Measurements from ENCODE around the gene MFAP4.

The MFAP4 gene, protein sequence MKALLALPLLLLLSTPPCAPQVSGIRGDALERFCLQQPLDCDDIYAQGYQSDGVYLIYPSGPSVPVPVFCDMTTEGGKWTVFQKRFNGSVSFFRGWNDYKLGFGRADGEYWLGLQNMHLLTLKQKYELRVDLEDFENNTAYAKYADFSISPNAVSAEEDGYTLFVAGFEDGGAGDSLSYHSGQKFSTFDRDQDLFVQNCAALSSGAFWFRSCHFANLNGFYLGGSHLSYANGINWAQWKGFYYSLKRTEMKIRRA

GRCh38 chr17:19386974-19387920 is at the start of gene MFAP4:
TSS of gene MFAP4 (minus strand) at chr17:19387190. CDS start at chr17:19387155, 35 bp downstream.
- peaks cover 38% of the 10 kb centered on the region for H3K4me1 ChIP-seq
- H3K9me3 ChIP-seq: no peaks in the 10 kb centered on the region
- no peak within 1 kb of the TSS for H3K4me3 ChIP-seq
- peaks cover 24% of the 10 kb centered on the region for H3K36me3 ChIP-seq
- peak within 1 kb of the TSS; percentile 58; the same call in 1 of the 2 replicates for H3K9ac ChIP-seq
- H3K27me3 ChIP-seq: no peaks in the 10 kb centered on the region
- peak within 1 kb of the TSS; percentile 54 for H3K4me2 ChIP-seq
- peak within 1 kb of the TSS; percentile 63; the same call in 1 of the 2 replicates for H3K27ac ChIP-seq
- TF ChIP-seq Cebpa-rat (IDR thresholded peaks at IDR 0.05): no peak
- peaks cover 17% of the 10 kb centered on the region; the same call in 1 of the 2 replicates for H4K20me1 ChIP-seq

GRCh38 chr17:19433727-19434340 is 46.8 kb upstream of the MFAP4 start:
- Histone ChIP-seq H3K4me1 (no peaks in the 10 kb centered on the region), H3K9me3 (no peaks in the 10 kb centered on the region), H3K36me3 (no peaks in the 10 kb centered on the region), H3K27ac (no peak overlapping the region), H3K9ac (no peak overlapping the region), H3K4me2 (no peak overlapping the region), H3K4me3 (no peak overlapping the region), H3K27me3 (no peaks in the 10 kb centered on the region), H4K20me1 (no peaks in the 10 kb centered on the region)
- TF ChIP-seq Cebpa-rat (IDR thresholded peaks at IDR 0.05): no peak

GRCh38 chr17:19433255-19433654 is 46.3 kb upstream of the MFAP4 start:
- Histone ChIP-seq H3K27ac (no peak overlapping the region), H3K9ac (no peak overlapping the region)

DNA sequence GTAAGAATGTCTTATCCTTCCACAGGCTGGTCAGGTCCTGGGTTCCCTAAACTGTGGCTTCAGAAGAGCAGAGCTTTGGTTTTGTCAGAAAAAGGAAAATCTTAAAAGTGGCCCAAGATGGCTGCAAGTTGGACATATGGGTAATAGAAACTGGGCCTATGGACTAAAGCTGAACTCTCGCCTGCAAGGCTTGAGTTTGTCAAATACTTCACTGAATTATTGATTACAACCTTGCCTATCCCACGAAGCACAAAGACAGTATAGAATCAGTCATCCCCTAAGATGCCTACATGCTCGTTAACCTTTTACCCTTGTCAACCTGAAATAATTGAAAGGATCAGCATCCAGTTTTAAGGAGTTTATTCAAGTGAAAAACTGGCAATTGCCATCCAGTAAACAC is 44.7 kb upstream of the MFAP4 start:
- Histone ChIP-seq H3K27ac (no peak overlapping the region), H3K9me3 (no peaks in the 10 kb centered on the region), H3K27me3 (no peaks in the 10 kb centered on the region), H3K4me2 (no peak overlapping the region), H4K20me1 (no peaks in the 10 kb centered on the region), H3K9ac (no peak overlapping the region), H3K4me1 (no peaks in the 10 kb centered on the region), H3K36me3 (no peaks in the 10 kb centered on the region), H3K4me3 (no peak overlapping the region)
- no peak for TF ChIP-seq Cebpa-rat (IDR thresholded peaks at IDR 0.05)

More at GRCh38 chr17:19433255-19433654, 46.3 kb upstream of the MFAP4 start:
- Histone ChIP-seq H3K4me2 (no peak overlapping the region), H3K36me3 (no peaks in the 10 kb centered on the region), H3K9me3 (no peaks in the 10 kb centered on the region), H3K4me3 (no peak overlapping the region), H3K4me1 (no peaks in the 10 kb centered on the region), H4K20me1 (no peaks in the 10 kb centered on the region), H3K27me3 (no peaks in the 10 kb centered on the region)
- TF ChIP-seq Cebpa-rat (IDR thresholded peaks at IDR 0.05): no peak

DNA sequence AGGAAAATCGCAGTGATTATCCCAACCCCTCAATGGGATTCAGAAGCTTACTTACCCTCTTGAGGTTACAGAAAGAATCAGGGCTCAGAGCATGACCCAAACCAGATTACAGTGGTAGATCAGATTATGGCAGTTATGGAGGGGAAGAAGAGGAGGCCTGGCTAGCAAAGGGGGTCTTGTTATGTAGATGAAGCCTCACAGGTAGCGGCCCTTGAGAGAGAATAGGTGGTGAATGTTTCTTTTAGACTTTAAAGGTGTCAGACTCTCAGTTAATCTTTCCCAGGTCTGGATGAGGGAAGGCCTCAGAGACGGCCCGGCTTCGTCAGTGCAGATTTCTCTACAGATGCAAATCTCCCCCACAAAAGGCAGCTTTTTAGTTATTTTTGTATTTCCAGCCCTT is 39.6 kb upstream of the MFAP4 start:
- H3K4me2 ChIP-seq: no peak overlapping the region
- no peak overlapping the region for H3K27ac ChIP-seq
- H4K20me1 ChIP-seq: no peaks in the 10 kb centered on the region
- H3K4me1 ChIP-seq: no peaks in the 10 kb centered on the region
- no peaks in the 10 kb centered on the region for H3K27me3 ChIP-seq
- no peak overlapping the region for H3K4me3 ChIP-seq
- no peaks in the 10 kb centered on the region for H3K36me3 ChIP-seq
- TF ChIP-seq Cebpa-rat (IDR thresholded peaks at IDR 0.05): no peak
- H3K9me3 ChIP-seq: no peaks in the 10 kb centered on the region
- H3K9ac ChIP-seq: no peak overlapping the region

GRCh38 chr17:19424934-19425868 is 38.2 kb upstream of the MFAP4 start:
- Histone ChIP-seq H3K9me3 (no peaks in the 10 kb centered on the region), H3K27me3 (no peaks in the 10 kb centered on the region), H3K4me1 (no peaks in the 10 kb centered on the region), H3K36me3 (no peaks in the 10 kb centered on the region), H4K20me1 (no peaks in the 10 kb centered on the region), H3K27ac (no peak overlapping the region), H3K4me2 (no peak overlapping the region), H3K9ac (no peak overlapping the region), H3K4me3 (no peak overlapping the region)
- TF ChIP-seq Cebpa-rat (IDR thresholded peaks at IDR 0.05): no peak

DNA sequence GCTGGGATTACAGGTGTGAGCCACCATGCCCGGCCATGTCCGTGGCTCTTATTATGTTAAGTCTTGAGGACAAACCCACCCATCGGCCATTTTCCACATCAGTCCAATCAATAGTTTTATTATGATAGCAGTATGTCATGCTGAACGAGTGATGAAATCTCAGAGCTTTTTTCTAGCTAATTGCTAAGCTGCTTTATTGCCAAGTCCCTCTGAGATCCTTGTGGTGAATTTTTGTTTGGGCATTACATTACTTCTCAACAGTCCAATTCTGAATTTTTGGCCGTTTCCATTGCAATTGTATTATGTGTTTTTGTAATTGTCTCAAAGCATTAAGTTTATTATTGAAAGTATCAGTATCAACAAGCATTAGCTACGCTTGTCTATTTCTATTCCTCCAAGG is 34.9 kb upstream of the MFAP4 start:
- no peaks in the 10 kb centered on the region for H4K20me1 ChIP-seq
- no peak overlapping the region for H3K4me3 ChIP-seq
- no peaks in the 10 kb centered on the region for H3K9me3 ChIP-seq
- no peak for TF ChIP-seq Cebpa-rat (IDR thresholded peaks at IDR 0.05)
- H3K27ac ChIP-seq: no peak overlapping the region
- H3K27me3 ChIP-seq: no peaks in the 10 kb centered on the region
- H3K4me1 ChIP-seq: no peaks in the 10 kb centered on the region
- H3K36me3 ChIP-seq: no peaks in the 10 kb centered on the region
- H3K9ac ChIP-seq: no peak overlapping the region
- no peak overlapping the region for H3K4me2 ChIP-seq

DNA sequence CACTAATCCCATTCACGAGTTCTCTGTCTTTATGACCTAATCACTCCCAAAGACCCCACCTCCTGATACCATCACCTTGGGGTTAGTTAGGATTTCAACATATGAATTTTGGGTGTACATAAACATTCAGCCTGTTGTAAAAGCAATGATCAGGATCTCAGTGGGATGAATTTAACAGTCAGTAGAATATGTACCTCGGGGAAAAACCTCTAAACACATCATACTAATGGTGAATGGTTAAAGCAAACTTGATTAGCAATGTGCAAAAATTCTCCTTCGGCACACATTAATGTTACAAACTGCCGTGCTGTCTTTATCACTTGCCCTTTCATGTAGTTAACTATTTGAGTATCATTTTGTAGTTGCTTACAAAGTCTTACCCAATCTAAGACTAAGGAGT is 34.2 kb upstream of the MFAP4 start:
- H4K20me1 ChIP-seq: no peaks in the 10 kb centered on the region
- H3K4me3 ChIP-seq: no peak overlapping the region
- no peaks in the 10 kb centered on the region for H3K27me3 ChIP-seq
- H3K4me2 ChIP-seq: no peak overlapping the region
- no peaks in the 10 kb centered on the region for H3K36me3 ChIP-seq
- no peaks in the 10 kb centered on the region for H3K9me3 ChIP-seq
- TF ChIP-seq Cebpa-rat (IDR thresholded peaks at IDR 0.05): no peak
- no peaks in the 10 kb centered on the region for H3K4me1 ChIP-seq
- H3K9ac ChIP-seq: no peak overlapping the region
- no peak overlapping the region for H3K27ac ChIP-seq
